Ascending aorta (tissue), 2 donors: Measurements from ENCODE around the gene MET. TPM values are rescaled to one million over a fixed set of nuclear protein-coding genes. Genes with fewer than 3 reads are reported as not detected.

Experiments
- DNase-seq, 2 donors: peaks; one replicate each; pipeline ENCODE4 v3.0.0-alpha.2; 2019; ENCODE audit warnings: low spot score in 2 of 2
- H3K27ac ChIP-seq, 2 donors: fragments of 200-600 bp; sonication (generic); one replicate each; pipeline ENCODE4 v1.5.1; 2016 to 2017; ENCODE audit warnings: mild to moderate bottlenecking in 1 of 2
- H3K27me3 ChIP-seq: fragments of 200-600 bp; sonication (generic); one replicate; pipeline ENCODE4 v1.5.1; 2017
- H3K36me3 ChIP-seq, 2 donors: fragments of 200-600 bp; sonication (generic); one replicate each; pipeline ENCODE4 v1.5.1; 2016
- H3K4me1 ChIP-seq, 2 donors: fragments of 200-600 bp; sonication (generic); one replicate each; pipeline ENCODE4 v1.5.1; 2016 to 2017; ENCODE audit warnings: mild to moderate bottlenecking in 1 of 2
- H3K4me3 ChIP-seq, 2 donors: fragments of 200-600 bp; sonication (generic); one replicate each; pipeline ENCODE4 v1.5.1; 2016 to 2017; ENCODE audit warnings: mild to moderate bottlenecking in 1 of 2
- H3K9me3 ChIP-seq, 2 donors: fragments of 200-600 bp; sonication (generic); one replicate each; pipeline ENCODE4 v1.5.1; 2016
- CTCF ChIP-seq, 3 experiments: fragments of 200-600 bp in 2 of 3; fragments of 450-650 bp in 1 of 3; sonication (generic) in 2 of 3; IDR thresholded peaks; one replicate each; pipeline ENCODE4 v1.5.1; 2016 to 2019; ENCODE audit warnings: antibody characterized with exemption in 3 of 3, mild to moderate bottlenecking in 1 of 3, moderate library complexity in 1 of 3
- intact Hi-C: fragments of 100-400 bp; cut with DNase I; formaldehyde crosslinking; loops from one replicate; pipeline ENCODE4 v1.15.1; 2023
- total RNA-seq: library from RNA; depleted of rRNA; stranded (reverse); fragments of >200 nt; gene quantifications from one replicate; pipeline ENCODE4 v1.1.0, GENCODE V29; 2016

Gene MET
- total RNA-seq, 1 donor from 2014 or later = 29.5 TPM

GRCh38 chr7:116644628-116645027 is 27.4 kb upstream of the MET start:
- no peaks in the 10 kb centered on the region for H3K27me3 ChIP-seq
- H3K36me3 ChIP-seq = no peaks in the 10 kb centered on the region
- H3K4me1 ChIP-seq = no peaks in the 10 kb centered on the region
- H3K9me3 ChIP-seq = no peaks in the 10 kb centered on the region
- intact Hi-C loops = no loop called here
- no peak for DNase-seq
- no peak for TF ChIP-seq CTCF (IDR thresholded peaks at IDR 0.05)
- no peak overlapping the region for H3K27ac ChIP-seq
- no peak overlapping the region for H3K4me3 ChIP-seq

- no peak for TF ChIP-seq CTCF (IDR thresholded peaks at IDR 0.05)
- no peaks in the 10 kb centered on the region for H3K4me1 ChIP-seq
- intact Hi-C loops = no loop called here
- no peaks in the 10 kb centered on the region for H3K9me3 ChIP-seq
- no peak overlapping the region for H3K4me3 ChIP-seq
- no peak for DNase-seq
- no peak overlapping the region for H3K27ac ChIP-seq
- no peaks in the 10 kb centered on the region for H3K36me3 ChIP-seq
- no peaks in the 10 kb centered on the region for H3K27me3 ChIP-seq
Measured at GRCh38 chr7:116647290-116647689, 24.7 kb upstream of the MET start.

GRCh38 chr7:116647861-116648260 is 24.1 kb upstream of the MET start:
- no peak overlapping the region for H3K4me3 ChIP-seq
- H3K27ac ChIP-seq = no peak overlapping the region
- TF ChIP-seq CTCF (IDR thresholded peaks at IDR 0.05) = no peak
- no peaks in the 10 kb centered on the region for H3K4me1 ChIP-seq
- DNase-seq = no peak
- H3K36me3 ChIP-seq = no peaks in the 10 kb centered on the region
- no peaks in the 10 kb centered on the region for H3K27me3 ChIP-seq
- H3K9me3 ChIP-seq = no peaks in the 10 kb centered on the region
- intact Hi-C loops = no loop called here

GRCh38 chr7:116650436-116650835 is 21.6 kb upstream of the MET start:
- DNase-seq = no peak

GRCh38 chr7:116652793-116653192 is 19.2 kb upstream of the MET start:
- peak overlapping the region; percentile 15 to 47 for H3K27ac ChIP-seq
- H3K4me1 ChIP-seq = no peaks in the 10 kb centered on the region
- no peak overlapping the region for H3K4me3 ChIP-seq
- H3K9me3 ChIP-seq = no peaks in the 10 kb centered on the region
- no peak for TF ChIP-seq CTCF (IDR thresholded peaks at IDR 0.05)
- no peaks in the 10 kb centered on the region for H3K27me3 ChIP-seq
- H3K36me3 ChIP-seq = no peaks in the 10 kb centered on the region
- intact Hi-C loops = no loop called here
- DNase-seq = no peak

More at GRCh38 chr7:116650436-116650835, 21.6 kb upstream of the MET start:
- Histone ChIP-seq H3K4me1 (no peaks in the 10 kb centered on the region), H3K4me3 (no peak overlapping the region), H3K36me3 (no peaks in the 10 kb centered on the region), H3K27me3 (no peaks in the 10 kb centered on the region), H3K27ac (no peak overlapping the region), H3K9me3 (no peaks in the 10 kb centered on the region)
- no peak for TF ChIP-seq CTCF (IDR thresholded peaks at IDR 0.05)
- intact Hi-C loops = no loop called here

- Histone ChIP-seq H3K27me3 (no peaks in the 10 kb centered on the region), H3K36me3 (no peaks in the 10 kb centered on the region), H3K27ac (peak overlapping the region; percentile 15 to 47), H3K9me3 (no peaks in the 10 kb centered on the region), H3K4me3 (no peak overlapping the region), H3K4me1 (no peaks in the 10 kb centered on the region)
- intact Hi-C loops = no loop called here
- TF ChIP-seq CTCF (IDR thresholded peaks at IDR 0.05) = no peak
- peak in 1 of 2 donors; percentile 70 for DNase-seq
Measured at GRCh38 chr7:116653204-116653603, 18.8 kb upstream of the MET start.
